Measurements from ENCODE around the gene AIG1. TPM values are rescaled to one million over a fixed set of nuclear protein-coding genes. Genes with fewer than 3 reads are reported as not detected.
"Not testable (repeated sequence)": the region's sequence is repeated elsewhere in the genome, so short reads cannot be mapped to it uniquely, and the experiment has no call there.

AIG1 gene
- total RNA-seq, 1 experiment from 2014 or later = 175 TPM

GRCh38 chr6:143328876-143329275 is 268.2 kb downstream of the AIG1 start:
- peak; percentile 87 for DNase-seq (ENCODE audit: low read depth)

- no peak for DNase-seq (ENCODE audit: low read depth)
These were observed 268.6 kb downstream of the AIG1 start for GRCh38 chr6:143329323-143329722.

GRCh38 chr6:143331362-143331761 is 270.7 kb downstream of the AIG1 start:
- DNase-seq (ENCODE audit: low read depth) = no peak

GRCh38 chr6:143332153-143332845 is 271.6 kb downstream of the AIG1 start:
- no peak for DNase-seq (ENCODE audit: low read depth)

GRCh38 chr6:143333081-143333480 is 272.4 kb downstream of the AIG1 start:
- peak; percentile 50 for DNase-seq (ENCODE audit: low read depth)

- no peak for DNase-seq (ENCODE audit: low read depth)
These were observed 273.2 kb downstream of the AIG1 start for GRCh38 chr6:143333749-143334520.

- peak; percentile 36 for DNase-seq (ENCODE audit: low read depth)
These were observed 275.2 kb downstream of the AIG1 start for GRCh38 chr6:143335865-143336264.

GRCh38 chr6:143336446-143337152 is 275.9 kb downstream of the AIG1 start:
- DNase-seq (ENCODE audit: low read depth) = peak; percentile 90

- peak; percentile 24 for DNase-seq (ENCODE audit: low read depth)
These were observed 276.7 kb downstream of the AIG1 start for GRCh38 chr6:143337201-143337949.

- peak; percentile 27 for DNase-seq (ENCODE audit: low read depth)
These were observed 278.5 kb downstream of the AIG1 start for GRCh38 chr6:143339223-143339622.

- not testable (repeated sequence) for DNase-seq (ENCODE audit: low read depth)
These were observed 284.8 kb downstream of the AIG1 start for GRCh38 chr6:143345477-143345876.

GRCh38 chr6:143346004-143346403 is 285.3 kb downstream of the AIG1 start:
- DNase-seq (ENCODE audit: low read depth) = peak; percentile 44

- DNase-seq (ENCODE audit: low read depth) = no peak
These were observed 287.8 kb downstream of the AIG1 start for GRCh38 chr6:143348531-143348930.

- DNase-seq (ENCODE audit: low read depth) = no peak
These were observed 288.8 kb downstream of the AIG1 start for GRCh38 chr6:143349530-143349929.

- DNase-seq (ENCODE audit: low read depth) = no peak
These were observed 295.6 kb downstream of the AIG1 start for GRCh38 chr6:143356101-143356880.

- DNase-seq (ENCODE audit: low read depth) = no peak
These were observed 296.5 kb downstream of the AIG1 start for GRCh38 chr6:143357152-143357551.

- DNase-seq (ENCODE audit: low read depth) = no peak
These were observed 297.0 kb downstream of the AIG1 start for GRCh38 chr6:143357561-143358255.

GRCh38 chr6:143361536-143362191 is 301.0 kb downstream of the AIG1 start:
- peak; percentile 47 for DNase-seq (ENCODE audit: low read depth)

GRCh38 chr6:143362192-143362558 is 301.5 kb downstream of the AIG1 start:
- no peak for DNase-seq (ENCODE audit: low read depth)

GRCh38 chr6:143363299-143363698 is 302.6 kb downstream of the AIG1 start:
- no peak for DNase-seq (ENCODE audit: low read depth)
